GM23338 (cell line): Measurements from ENCODE around the gene NDUFV2. TPM values are rescaled to one million over a fixed set of nuclear protein-coding genes. Genes with fewer than 3 reads are reported as not detected.

Source experiments
- ATAC-seq: fragments of 200-7000 bp; cut with Tn5 transposase; 3 replicates; pipeline ENCODE4 v1.9.1; 2020
- DNase-seq: peaks from one replicate; pipeline ENCODE4 v3.0.0-alpha.2; 2015; ENCODE audit warnings: low spot score
- H2AFZ ChIP-seq: fragments of 200-600 bp; sonication (generic); 2 replicates; pipeline ENCODE4 v1.8.0; 2016; ENCODE audit warnings: antibody characterized with exemption, mild to moderate bottlenecking, moderate library complexity
- H3F3A ChIP-seq: fragments of 200-600 bp; sonication (generic); replicated peaks from 2 replicates; pipeline ENCODE4 v1.8.0; 2017; ENCODE audit warnings: antibody characterized with exemption, mixed run types, low read depth
- H3K27ac ChIP-seq: fragments of 200-600 bp; sonication (generic); 2 replicates; pipeline ENCODE4 v1.6.1; 2016; ENCODE audit warnings: low read depth
- H3K27me3 ChIP-seq: fragments of 200-600 bp; sonication (generic); 2 replicates; pipeline ENCODE4 v1.8.0; 2016; ENCODE audit warnings: mild to moderate bottlenecking, mixed run types, moderate library complexity; ENCODE audit not compliant: insufficient read depth
- H3K36me3 ChIP-seq: fragments of 200-600 bp; sonication (generic); 2 replicates; pipeline ENCODE4 v1.8.0; 2016; ENCODE audit warnings: mild to moderate bottlenecking; ENCODE audit not compliant: insufficient read depth
- H3K4me1 ChIP-seq: fragments of 200-600 bp; sonication (generic); 2 replicates; pipeline ENCODE4 v1.8.0; 2016; ENCODE audit warnings: mild to moderate bottlenecking, moderate library complexity; ENCODE audit not compliant: insufficient read depth
- H3K4me2 ChIP-seq: fragments of 200-600 bp; sonication (generic); 2 replicates; pipeline ENCODE4 v1.7.1; 2017; ENCODE audit warnings: mixed run types
- H3K4me3 ChIP-seq: fragments of 200-600 bp; sonication (generic); 2 replicates; pipeline ENCODE4 v1.6.1; 2016; ENCODE audit warnings: mixed run types
- H3K79me2 ChIP-seq: fragments of 200-600 bp; sonication (generic); replicated peaks from 2 replicates; pipeline ENCODE4 v1.8.0; 2017; ENCODE audit warnings: mild to moderate bottlenecking; ENCODE audit not compliant: insufficient read depth
- H3K9me2 ChIP-seq: fragments of 200-600 bp; sonication (generic); 2 replicates; pipeline ENCODE4 v1.8.0; 2017; ENCODE audit not compliant: insufficient read depth
- H4K20me1 ChIP-seq: fragments of 200-600 bp; sonication (generic); replicated peaks from 2 replicates; pipeline ENCODE4 v1.8.0; 2017; ENCODE audit warnings: mild to moderate bottlenecking; ENCODE audit not compliant: insufficient read depth
- H3K27ac Mint-ChIP-seq: 2 replicates; pipeline ENCODE4 v1.8.0; 2020; ENCODE audit warnings: inconsistent platforms, mild to moderate bottlenecking, moderate library complexity, mixed read lengths
- H3K27me3 Mint-ChIP-seq: 3 replicates; pipeline ENCODE4 v1.8.0; 2022; ENCODE audit warnings: low read depth, mild to moderate bottlenecking, moderate library complexity, mixed read lengths, inconsistent platforms; ENCODE audit not compliant: insufficient read depth, poor library complexity
- H3K36me3 Mint-ChIP-seq: 3 replicates; pipeline ENCODE4 v1.8.0; 2021; ENCODE audit warnings: low read depth, mild to moderate bottlenecking, inconsistent platforms, moderate library complexity, mixed read lengths
- H3K4me1 Mint-ChIP-seq: 3 replicates; pipeline ENCODE4 v1.8.0; 2020; ENCODE audit warnings: mild to moderate bottlenecking, inconsistent platforms, mixed read lengths
- H3K4me3 Mint-ChIP-seq: 3 replicates; pipeline ENCODE4 v1.8.0; 2021; ENCODE audit warnings: moderate library complexity, mild to moderate bottlenecking, inconsistent platforms, mixed read lengths
- H3K9me3 Mint-ChIP-seq: 3 replicates; pipeline ENCODE4 v1.8.0; 2020; ENCODE audit warnings: moderate library complexity, mild to moderate bottlenecking, inconsistent platforms, mixed read lengths
- CREB1 ChIP-seq: fragments of 250-450 bp; sonication (Bioruptor Pico); IDR thresholded peaks from 2 replicates; pipeline ENCODE4 v1.5.0; 2020; ENCODE audit warnings: low read depth, mild to moderate bottlenecking, moderate library complexity
- EZH2 ChIP-seq: fragments of 200-600 bp; sonication (generic); IDR thresholded peaks from one replicate; pipeline ENCODE4 v1.8.0; 2017; ENCODE audit warnings: antibody characterized with exemption, mild to moderate bottlenecking, low read depth; ENCODE audit not compliant: unreplicated experiment
- EZH2phosphoT487 ChIP-seq: fragments of 200-600 bp; sonication (generic); IDR thresholded peaks from one replicate; pipeline ENCODE4 v1.8.1; 2018; ENCODE audit warnings: antibody characterized with exemption; ENCODE audit not compliant: unreplicated experiment
- JUNB ChIP-seq: IDR thresholded peaks from one replicate; pipeline ENCODE4 v1.6.1; 2016; ENCODE audit warnings: antibody characterized with exemption; ENCODE audit not compliant: unreplicated experiment
- NANOG ChIP-seq: IDR thresholded peaks from 2 replicates; pipeline ENCODE4 v1.6.1; 2016; ENCODE audit warnings: antibody characterized with exemption, borderline replicate concordance
- POLR2AphosphoS5 ChIP-seq: IDR thresholded peaks from 2 replicates; pipeline ENCODE4 v1.6.1; 2016; ENCODE audit warnings: antibody characterized with exemption, low read depth
- STAT1 ChIP-seq: IDR thresholded peaks from one replicate; pipeline ENCODE4 v1.6.1; 2016; ENCODE audit warnings: antibody characterized with exemption; ENCODE audit not compliant: unreplicated experiment
- ZNF114 ChIP-seq: fragments of 250-450 bp; sonication (Bioruptor Pico); IDR thresholded peaks from 2 replicates; pipeline ENCODE4 v1.5.0; 2020; ENCODE audit warnings: mild to moderate bottlenecking, moderate library complexity
- ZNF331 ChIP-seq: fragments of 250-450 bp; sonication (Bioruptor Pico); IDR thresholded peaks from 2 replicates; pipeline ENCODE4 v1.5.0; 2020; ENCODE audit warnings: low read depth, mild to moderate bottlenecking, moderate library complexity
- polyA plus RNA-seq: library from polyadenylated mRNA; unstranded; fragments of >200 nt; fragmentation: Nextera tagmentation; extraction: Ambion mirVana; gene quantifications from 2 replicates; pipeline ENCODE4 v1.2.1, GENCODE V29; 2016
- total RNA-seq: library from RNA; depleted of rRNA; stranded (reverse); fragments of >200 nt; shearing (Covaris generic); gene quantifications from 2 replicates; pipeline ENCODE4 v1.2.3, GENCODE V29; 2014
- TF ChIP-seq, protein P1 (sequence below), 2 experiments: fragments of 200-600 bp in 1 of 2; sonication (generic) in 1 of 2; conservative IDR thresholded peaks; 2 replicates each; pipeline versions ENCODE4 v1.5.1 to v1.6.1; 2016 to 2017; ENCODE audit warnings: antibody characterized with exemption in 2 of 2, low read depth in 2 of 2, mild to moderate bottlenecking in 2 of 2, moderate library complexity in 1 of 2
- TF ChIP-seq, protein P2 (sequence below): fragments of 250-450 bp; sonication (Bioruptor Pico); IDR thresholded peaks from 2 replicates; pipeline ENCODE4 v1.5.0; 2020; ENCODE audit warnings: mild to moderate bottlenecking, moderate library complexity
- TF ChIP-seq, protein P3 (sequence below): IDR thresholded peaks from one replicate; pipeline ENCODE4 v1.6.1; 2018; ENCODE audit warnings: antibody characterized with exemption; ENCODE audit not compliant: unreplicated experiment
- TF ChIP-seq, protein P4 (sequence below): IDR thresholded peaks from 2 replicates; pipeline ENCODE4 v1.6.1; 2016; ENCODE audit warnings: antibody characterized with exemption

The NDUFV2 gene
- total and polyA plus RNA-seq, 2 experiments from 2014 or later, result 157 to 577 TPM

DNA sequence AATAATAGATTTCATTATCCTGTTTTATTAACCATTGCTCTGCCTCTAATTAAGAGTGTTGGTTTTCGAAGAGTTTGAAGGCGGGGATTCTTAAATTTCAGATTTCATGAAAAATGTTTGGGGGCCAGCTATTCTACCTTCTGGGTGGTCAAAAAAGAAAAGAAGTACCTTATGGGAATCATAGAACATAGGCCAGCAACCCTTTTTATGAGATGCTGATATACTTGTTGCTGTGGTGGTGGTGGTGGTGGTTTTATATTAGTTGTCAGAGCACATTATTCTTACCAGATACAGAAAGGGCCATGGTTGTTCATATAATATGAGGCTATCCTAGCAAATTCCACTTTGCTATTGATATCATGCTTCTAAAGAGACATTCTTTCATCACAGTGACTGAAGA is 38.5 kb downstream of the NDUFV2 start:
- Histone ChIP-seq H3K36me3 (no peaks in the 10 kb centered on the region), H2AFZ (no peak overlapping the region), H3K79me2 (peaks cover 85% of the 10 kb centered on the region), H3K27me3 (no peaks in the 10 kb centered on the region), H3F3A (0 out of 2 replicates have a peak, but pooled peaks cover 5% of the 10 kb centered on the region), H3K9me2 (no peaks in the 10 kb centered on the region), H3K4me1 (peaks cover 7% of the 10 kb centered on the region; the same call in 1 of the 2 replicates), H3K27ac (no peak overlapping the region), H3K4me3 (no peak overlapping the region), H3K4me2 (no peak overlapping the region), H4K20me1 (peaks cover 3% of the 10 kb centered on the region; the same call in 1 of the 2 replicates)
- H3K36me3 Mint-ChIP-seq, result no peaks in the 10 kb centered on the region
- ATAC-seq (no peak), DNase-seq (no peak)
- peaks cover 22% of the 10 kb centered on the region for H3K4me1 Mint-ChIP-seq
- H3K9me3 Mint-ChIP-seq, result no peaks in the 10 kb centered on the region
- no peak overlapping the region for H3K4me3 Mint-ChIP-seq
- TF ChIP-seq, protein P1, sequence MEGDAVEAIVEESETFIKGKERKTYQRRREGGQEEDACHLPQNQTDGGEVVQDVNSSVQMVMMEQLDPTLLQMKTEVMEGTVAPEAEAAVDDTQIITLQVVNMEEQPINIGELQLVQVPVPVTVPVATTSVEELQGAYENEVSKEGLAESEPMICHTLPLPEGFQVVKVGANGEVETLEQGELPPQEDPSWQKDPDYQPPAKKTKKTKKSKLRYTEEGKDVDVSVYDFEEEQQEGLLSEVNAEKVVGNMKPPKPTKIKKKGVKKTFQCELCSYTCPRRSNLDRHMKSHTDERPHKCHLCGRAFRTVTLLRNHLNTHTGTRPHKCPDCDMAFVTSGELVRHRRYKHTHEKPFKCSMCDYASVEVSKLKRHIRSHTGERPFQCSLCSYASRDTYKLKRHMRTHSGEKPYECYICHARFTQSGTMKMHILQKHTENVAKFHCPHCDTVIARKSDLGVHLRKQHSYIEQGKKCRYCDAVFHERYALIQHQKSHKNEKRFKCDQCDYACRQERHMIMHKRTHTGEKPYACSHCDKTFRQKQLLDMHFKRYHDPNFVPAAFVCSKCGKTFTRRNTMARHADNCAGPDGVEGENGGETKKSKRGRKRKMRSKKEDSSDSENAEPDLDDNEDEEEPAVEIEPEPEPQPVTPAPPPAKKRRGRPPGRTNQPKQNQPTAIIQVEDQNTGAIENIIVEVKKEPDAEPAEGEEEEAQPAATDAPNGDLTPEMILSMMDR (conservative IDR thresholded peaks at IDR 0.05; ENCODE audit: low read depth in 2 of 2), result no peak
- TF ChIP-seq EZH2, result no peak
- TF ChIP-seq, protein P2, sequence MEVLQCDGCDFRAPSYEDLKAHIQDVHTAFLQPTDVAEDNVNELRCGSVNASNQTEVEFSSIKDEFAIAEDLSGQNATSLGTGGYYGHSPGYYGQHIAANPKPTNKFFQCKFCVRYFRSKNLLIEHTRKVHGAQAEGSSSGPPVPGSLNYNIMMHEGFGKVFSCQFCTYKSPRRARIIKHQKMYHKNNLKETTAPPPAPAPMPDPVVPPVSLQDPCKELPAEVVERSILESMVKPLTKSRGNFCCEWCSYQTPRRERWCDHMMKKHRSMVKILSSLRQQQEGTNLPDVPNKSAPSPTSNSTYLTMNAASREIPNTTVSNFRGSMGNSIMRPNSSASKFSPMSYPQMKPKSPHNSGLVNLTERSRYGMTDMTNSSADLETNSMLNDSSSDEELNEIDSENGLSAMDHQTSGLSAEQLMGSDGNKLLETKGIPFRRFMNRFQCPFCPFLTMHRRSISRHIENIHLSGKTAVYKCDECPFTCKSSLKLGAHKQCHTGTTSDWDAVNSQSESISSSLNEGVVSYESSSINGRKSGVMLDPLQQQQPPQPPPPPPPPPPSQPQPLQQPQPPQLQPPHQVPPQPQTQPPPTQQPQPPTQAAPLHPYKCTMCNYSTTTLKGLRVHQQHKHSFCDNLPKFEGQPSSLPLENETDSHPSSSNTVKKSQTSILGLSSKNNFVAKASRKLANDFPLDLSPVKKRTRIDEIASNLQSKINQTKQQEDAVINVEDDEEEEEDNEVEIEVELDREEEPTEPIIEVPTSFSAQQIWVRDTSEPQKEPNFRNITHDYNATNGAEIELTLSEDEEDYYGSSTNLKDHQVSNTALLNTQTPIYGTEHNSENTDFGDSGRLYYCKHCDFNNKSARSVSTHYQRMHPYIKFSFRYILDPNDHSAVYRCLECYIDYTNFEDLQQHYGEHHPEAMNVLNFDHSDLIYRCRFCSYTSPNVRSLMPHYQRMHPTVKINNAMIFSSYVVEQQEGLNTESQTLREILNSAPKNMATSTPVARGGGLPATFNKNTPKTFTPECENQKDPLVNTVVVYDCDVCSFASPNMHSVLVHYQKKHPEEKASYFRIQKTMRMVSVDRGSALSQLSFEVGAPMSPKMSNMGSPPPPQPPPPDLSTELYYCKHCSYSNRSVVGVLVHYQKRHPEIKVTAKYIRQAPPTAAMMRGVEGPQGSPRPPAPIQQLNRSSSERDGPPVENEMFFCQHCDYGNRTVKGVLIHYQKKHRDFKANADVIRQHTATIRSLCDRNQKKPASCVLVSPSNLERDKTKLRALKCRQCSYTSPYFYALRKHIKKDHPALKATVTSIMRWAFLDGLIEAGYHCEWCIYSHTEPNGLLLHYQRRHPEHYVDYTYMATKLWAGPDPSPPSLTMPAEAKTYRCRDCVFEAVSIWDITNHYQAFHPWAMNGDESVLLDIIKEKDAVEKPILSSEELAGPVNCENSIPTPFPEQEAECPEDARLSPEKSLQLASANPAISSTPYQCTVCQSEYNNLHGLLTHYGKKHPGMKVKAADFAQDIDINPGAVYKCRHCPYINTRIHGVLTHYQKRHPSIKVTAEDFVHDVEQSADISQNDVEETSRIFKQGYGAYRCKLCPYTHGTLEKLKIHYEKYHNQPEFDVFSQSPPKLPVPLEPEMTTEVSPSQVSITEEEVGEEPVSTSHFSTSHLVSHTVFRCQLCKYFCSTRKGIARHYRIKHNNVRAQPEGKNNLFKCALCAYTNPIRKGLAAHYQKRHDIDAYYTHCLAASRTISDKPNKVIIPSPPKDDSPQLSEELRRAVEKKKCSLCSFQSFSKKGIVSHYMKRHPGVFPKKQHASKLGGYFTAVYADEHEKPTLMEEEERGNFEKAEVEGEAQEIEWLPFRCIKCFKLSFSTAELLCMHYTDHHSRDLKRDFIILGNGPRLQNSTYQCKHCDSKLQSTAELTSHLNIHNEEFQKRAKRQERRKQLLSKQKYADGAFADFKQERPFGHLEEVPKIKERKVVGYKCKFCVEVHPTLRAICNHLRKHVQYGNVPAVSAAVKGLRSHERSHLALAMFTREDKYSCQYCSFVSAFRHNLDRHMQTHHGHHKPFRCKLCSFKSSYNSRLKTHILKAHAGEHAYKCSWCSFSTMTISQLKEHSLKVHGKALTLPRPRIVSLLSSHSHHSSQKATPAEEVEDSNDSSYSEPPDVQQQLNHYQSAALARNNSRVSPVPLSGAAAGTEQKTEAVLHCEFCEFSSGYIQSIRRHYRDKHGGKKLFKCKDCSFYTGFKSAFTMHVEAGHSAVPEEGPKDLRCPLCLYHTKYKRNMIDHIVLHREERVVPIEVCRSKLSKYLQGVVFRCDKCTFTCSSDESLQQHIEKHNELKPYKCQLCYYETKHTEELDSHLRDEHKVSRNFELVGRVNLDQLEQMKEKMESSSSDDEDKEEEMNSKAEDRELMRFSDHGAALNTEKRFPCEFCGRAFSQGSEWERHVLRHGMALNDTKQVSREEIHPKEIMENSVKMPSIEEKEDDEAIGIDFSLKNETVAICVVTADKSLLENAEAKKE (CRISPR knock-in tag), result no peak
- TF ChIP-seq POLR2AphosphoS5, result no peak
- TF ChIP-seq, protein P3, sequence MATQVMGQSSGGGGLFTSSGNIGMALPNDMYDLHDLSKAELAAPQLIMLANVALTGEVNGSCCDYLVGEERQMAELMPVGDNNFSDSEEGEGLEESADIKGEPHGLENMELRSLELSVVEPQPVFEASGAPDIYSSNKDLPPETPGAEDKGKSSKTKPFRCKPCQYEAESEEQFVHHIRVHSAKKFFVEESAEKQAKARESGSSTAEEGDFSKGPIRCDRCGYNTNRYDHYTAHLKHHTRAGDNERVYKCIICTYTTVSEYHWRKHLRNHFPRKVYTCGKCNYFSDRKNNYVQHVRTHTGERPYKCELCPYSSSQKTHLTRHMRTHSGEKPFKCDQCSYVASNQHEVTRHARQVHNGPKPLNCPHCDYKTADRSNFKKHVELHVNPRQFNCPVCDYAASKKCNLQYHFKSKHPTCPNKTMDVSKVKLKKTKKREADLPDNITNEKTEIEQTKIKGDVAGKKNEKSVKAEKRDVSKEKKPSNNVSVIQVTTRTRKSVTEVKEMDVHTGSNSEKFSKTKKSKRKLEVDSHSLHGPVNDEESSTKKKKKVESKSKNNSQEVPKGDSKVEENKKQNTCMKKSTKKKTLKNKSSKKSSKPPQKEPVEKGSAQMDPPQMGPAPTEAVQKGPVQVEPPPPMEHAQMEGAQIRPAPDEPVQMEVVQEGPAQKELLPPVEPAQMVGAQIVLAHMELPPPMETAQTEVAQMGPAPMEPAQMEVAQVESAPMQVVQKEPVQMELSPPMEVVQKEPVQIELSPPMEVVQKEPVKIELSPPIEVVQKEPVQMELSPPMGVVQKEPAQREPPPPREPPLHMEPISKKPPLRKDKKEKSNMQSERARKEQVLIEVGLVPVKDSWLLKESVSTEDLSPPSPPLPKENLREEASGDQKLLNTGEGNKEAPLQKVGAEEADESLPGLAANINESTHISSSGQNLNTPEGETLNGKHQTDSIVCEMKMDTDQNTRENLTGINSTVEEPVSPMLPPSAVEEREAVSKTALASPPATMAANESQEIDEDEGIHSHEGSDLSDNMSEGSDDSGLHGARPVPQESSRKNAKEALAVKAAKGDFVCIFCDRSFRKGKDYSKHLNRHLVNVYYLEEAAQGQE, result no peak
- no peak for TF ChIP-seq EZH2phosphoT487
- TF ChIP-seq, protein P4, sequence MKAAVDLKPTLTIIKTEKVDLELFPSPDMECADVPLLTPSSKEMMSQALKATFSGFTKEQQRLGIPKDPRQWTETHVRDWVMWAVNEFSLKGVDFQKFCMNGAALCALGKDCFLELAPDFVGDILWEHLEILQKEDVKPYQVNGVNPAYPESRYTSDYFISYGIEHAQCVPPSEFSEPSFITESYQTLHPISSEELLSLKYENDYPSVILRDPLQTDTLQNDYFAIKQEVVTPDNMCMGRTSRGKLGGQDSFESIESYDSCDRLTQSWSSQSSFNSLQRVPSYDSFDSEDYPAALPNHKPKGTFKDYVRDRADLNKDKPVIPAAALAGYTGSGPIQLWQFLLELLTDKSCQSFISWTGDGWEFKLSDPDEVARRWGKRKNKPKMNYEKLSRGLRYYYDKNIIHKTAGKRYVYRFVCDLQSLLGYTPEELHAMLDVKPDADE, result no peak
- no peak for TF ChIP-seq ZNF331 (CRISPR knock-in tag)
- no peak for TF ChIP-seq CREB1 (CRISPR knock-in tag)
- no peak for TF ChIP-seq NANOG
- no peak for TF ChIP-seq JUNB
- no peak for TF ChIP-seq STAT1
- TF ChIP-seq ZNF114 (CRISPR knock-in tag), result no peak
- H3K27ac Mint-ChIP-seq, result no peak overlapping the region; the same call in 1 of the 2 replicates
- peaks cover 8% of the 10 kb centered on the region for H3K27me3 Mint-ChIP-seq
